D721Med (cell line): Measurements from ENCODE around the gene ARHGAP21.
A peak's percentile ranks its signal among the peaks of the same experiment; 100 is the strongest.

ENCODE experiments used
- DNase-seq: peaks from one replicate; pipeline ENCODE4 v3.0.0; 2011; ENCODE audit warnings: low spot score; ENCODE audit not compliant: insufficient read length
- FAIRE-seq: peaks from 2 replicates; lab custom pipeline; 2011; peaks lifted over from hg19 to GRCh38; lab: Jason Lieb, UNC
- TF ChIP-seq, protein P1 (sequence below): IDR thresholded peaks from 2 replicates; pipeline ENCODE4 v1.5.1; 2012; ENCODE audit warnings: mild to moderate bottlenecking, control low read depth; ENCODE audit not compliant: insufficient read depth; ENCODE audit errors: missing control alignments

The ARHGAP21 gene

DNA sequence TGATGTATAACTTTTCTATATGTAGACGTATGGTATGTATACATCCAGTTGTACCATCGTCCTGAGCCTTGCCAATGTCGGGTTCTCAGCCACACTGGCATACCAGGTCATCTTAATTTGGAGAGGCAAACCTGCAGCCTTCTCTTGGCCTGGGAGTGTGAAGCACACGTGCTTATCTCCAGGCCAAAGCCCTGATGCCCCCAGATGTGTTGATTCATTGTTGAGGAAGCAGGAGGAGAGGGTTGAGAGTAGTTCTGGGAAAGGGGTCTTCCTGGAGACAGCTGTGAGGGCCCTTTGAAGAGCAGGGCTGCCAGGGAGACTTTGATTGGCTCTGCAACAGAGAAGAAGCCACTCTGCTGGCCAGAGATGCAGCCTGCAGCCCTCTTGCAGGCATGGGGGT is 155.6 kb downstream of the ARHGAP21 start:
- FAIRE-seq: no peak
- DNase-seq: no peak
- TF ChIP-seq, protein P1, sequence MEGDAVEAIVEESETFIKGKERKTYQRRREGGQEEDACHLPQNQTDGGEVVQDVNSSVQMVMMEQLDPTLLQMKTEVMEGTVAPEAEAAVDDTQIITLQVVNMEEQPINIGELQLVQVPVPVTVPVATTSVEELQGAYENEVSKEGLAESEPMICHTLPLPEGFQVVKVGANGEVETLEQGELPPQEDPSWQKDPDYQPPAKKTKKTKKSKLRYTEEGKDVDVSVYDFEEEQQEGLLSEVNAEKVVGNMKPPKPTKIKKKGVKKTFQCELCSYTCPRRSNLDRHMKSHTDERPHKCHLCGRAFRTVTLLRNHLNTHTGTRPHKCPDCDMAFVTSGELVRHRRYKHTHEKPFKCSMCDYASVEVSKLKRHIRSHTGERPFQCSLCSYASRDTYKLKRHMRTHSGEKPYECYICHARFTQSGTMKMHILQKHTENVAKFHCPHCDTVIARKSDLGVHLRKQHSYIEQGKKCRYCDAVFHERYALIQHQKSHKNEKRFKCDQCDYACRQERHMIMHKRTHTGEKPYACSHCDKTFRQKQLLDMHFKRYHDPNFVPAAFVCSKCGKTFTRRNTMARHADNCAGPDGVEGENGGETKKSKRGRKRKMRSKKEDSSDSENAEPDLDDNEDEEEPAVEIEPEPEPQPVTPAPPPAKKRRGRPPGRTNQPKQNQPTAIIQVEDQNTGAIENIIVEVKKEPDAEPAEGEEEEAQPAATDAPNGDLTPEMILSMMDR: no peak

- DNase-seq (no peak), FAIRE-seq (no peak)
- TF ChIP-seq, protein P1: no peak
These were observed 162.2 kb downstream of the ARHGAP21 start for GRCh38 chr10:24561453-24561852.

- FAIRE-seq (no peak), DNase-seq (peak; percentile 36)
- TF ChIP-seq, protein P1: peak; percentile 87
These were observed 166.6 kb downstream of the ARHGAP21 start for GRCh38 chr10:24556750-24557742.

- DNase-seq (no peak), FAIRE-seq (no peak)
- TF ChIP-seq, protein P1: no peak
These were observed 167.4 kb downstream of the ARHGAP21 start for GRCh38 chr10:24556126-24556749.

DNA sequence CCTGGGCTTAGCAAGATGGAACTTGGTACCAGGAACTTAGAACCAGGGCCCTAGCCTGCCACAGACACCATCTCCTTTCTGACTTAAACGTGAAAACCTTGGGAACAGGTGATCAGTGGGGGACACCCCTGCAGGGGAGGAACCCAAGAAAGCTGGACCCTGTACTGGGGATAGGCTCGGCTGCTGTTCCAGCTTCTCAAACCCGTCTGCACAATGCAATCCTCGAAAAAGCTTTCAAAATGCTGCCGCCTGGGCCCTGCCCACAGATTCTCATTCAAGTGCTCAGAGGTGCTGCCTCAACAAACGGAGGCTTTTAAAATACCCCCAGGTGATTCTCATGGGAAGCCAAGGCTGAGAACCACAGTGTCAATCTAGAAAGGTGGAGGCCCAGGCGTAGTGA is 169.7 kb downstream of the ARHGAP21 start:
- DNase-seq (no peak), FAIRE-seq (no peak)
- TF ChIP-seq, protein P1: no peak

GRCh38 chr10:24553051-24553612 is 170.6 kb downstream of the ARHGAP21 start:
- FAIRE-seq (no peak), DNase-seq (no peak)
- TF ChIP-seq, protein P1: no peak
